Calu3 (cell line): ENCODE measurements around the gene ZNF467. TPM values are rescaled to one million over a fixed set of nuclear protein-coding genes. Genes with fewer than 3 reads are reported as not detected.

Experiments
- BruUV-seq: library from RNA; stranded (reverse); fragments of 400-500 nt; replicated peaks from 2 replicates; lab custom pipeline; 2021; lab: Mats Ljungman, UMichigan
- CTCF ChIA-PET: fragments of 300-600 bp; sonication (Branson Sonifier 250); formaldehyde crosslinking; loops from one replicate; lab custom pipeline; 2022; ENCODE audit warnings: antibody characterized with exemption; lab: Charles Lee
- DNase-seq: peaks from one replicate; pipeline ENCODE4 v3.0.0; 2022
- H3K27ac Mint-ChIP-seq: one replicate; pipeline ENCODE4 v1.8.0; 2022; ENCODE audit warnings: mixed read lengths; ENCODE audit not compliant: unreplicated experiment
- H3K27me3 Mint-ChIP-seq: one replicate; pipeline ENCODE4 v1.8.0; 2022; ENCODE audit warnings: mixed read lengths; ENCODE audit not compliant: unreplicated experiment
- H3K36me3 Mint-ChIP-seq: one replicate; pipeline ENCODE4 v1.8.0; 2022; ENCODE audit warnings: mild to moderate bottlenecking, moderate library complexity, mixed read lengths; ENCODE audit not compliant: insufficient read depth, unreplicated experiment
- H3K4me1 Mint-ChIP-seq: one replicate; pipeline ENCODE4 v1.8.0; 2022; ENCODE audit warnings: mild to moderate bottlenecking, low read depth, mixed read lengths; ENCODE audit not compliant: unreplicated experiment
- H3K4me3 Mint-ChIP-seq: one replicate; pipeline ENCODE4 v1.8.0; 2022; ENCODE audit warnings: mild to moderate bottlenecking, low read depth, moderate library complexity, mixed read lengths; ENCODE audit not compliant: unreplicated experiment
- H3K9me3 Mint-ChIP-seq: one replicate; pipeline ENCODE4 v1.8.0; 2022; ENCODE audit warnings: low read depth, mixed read lengths; ENCODE audit not compliant: unreplicated experiment
- CTCF ChIP-seq: fragments of 200-600 bp; IDR thresholded peaks from one replicate; pipeline ENCODE4 v1.8.0; 2022; ENCODE audit warnings: antibody characterized with exemption; ENCODE audit not compliant: unreplicated experiment
- intact Hi-C: fragments of 100-400 bp; cut with micrococcal nuclease; formaldehyde crosslinking; loops from one replicate; pipeline ENCODE4 v1.10.0; 2022; ENCODE audit not compliant: unreplicated experiment
- total RNA-seq: library from RNA; stranded (reverse); gene quantifications from 2 replicates; pipeline ENCODE4 v1.2.3, GENCODE V29; 2022

ZNF467 gene
- total RNA-seq, 1 experiment from 2014 or later: 0.54 TPM

DNA sequence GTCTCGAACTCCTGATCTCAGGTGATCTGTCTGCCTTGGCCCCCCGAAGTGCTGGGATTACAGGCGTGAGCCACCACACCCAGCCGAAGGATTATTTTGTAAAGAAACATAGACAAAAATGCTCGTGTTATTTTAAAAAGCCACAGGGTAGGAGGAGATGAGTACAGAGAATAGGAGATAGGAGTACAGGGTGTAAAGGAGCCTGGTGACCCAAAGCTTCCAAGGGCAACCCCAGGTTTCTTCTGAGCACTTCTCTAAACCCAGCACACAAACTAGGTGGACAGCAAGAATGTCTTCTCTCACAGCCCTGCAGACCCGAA, 54.7 kb downstream of the ZNF467 start:
- BruUV-seq: TSS peak; percentile 24
- TF ChIP-seq CTCF: no peak
- peaks cover 40% of the 10 kb centered on the region for H3K4me1 Mint-ChIP-seq
- no peak overlapping the region for H3K27ac Mint-ChIP-seq
- no peaks in the 10 kb centered on the region for H3K9me3 Mint-ChIP-seq
- no peaks in the 10 kb centered on the region for H3K27me3 Mint-ChIP-seq
- CTCF ChIA-PET: no interaction called here
- DNase-seq: no peak
- no peak overlapping the region for H3K4me3 Mint-ChIP-seq
- intact Hi-C loops: no loop called here
- peaks cover 22% of the 10 kb centered on the region for H3K36me3 Mint-ChIP-seq

GRCh38 chr7:149717481-149717880, 55.9 kb downstream of the ZNF467 start:
- H3K27me3 Mint-ChIP-seq: no peaks in the 10 kb centered on the region
- no peak for DNase-seq
- CTCF ChIA-PET: no interaction called here
- no peak overlapping the region for H3K27ac Mint-ChIP-seq
- no peaks in the 10 kb centered on the region for H3K9me3 Mint-ChIP-seq
- H3K4me1 Mint-ChIP-seq: peaks cover 40% of the 10 kb centered on the region
- TF ChIP-seq CTCF: no peak
- peaks cover 17% of the 10 kb centered on the region for H3K36me3 Mint-ChIP-seq
- no peak overlapping the region for H3K4me3 Mint-ChIP-seq
- intact Hi-C loops: no loop called here
- BruUV-seq: no TSS peak

GRCh38 chr7:149716932-149717307, 56.5 kb downstream of the ZNF467 start:
- no peak for DNase-seq
- CTCF ChIA-PET: interaction anchor here (0.6 to 2.7 kb wide), 3 partner anchors 21 to 54 kb away, joined by 3 to 13 read pairs (median 6); no protein-coding TSS in a partner anchor

DNA sequence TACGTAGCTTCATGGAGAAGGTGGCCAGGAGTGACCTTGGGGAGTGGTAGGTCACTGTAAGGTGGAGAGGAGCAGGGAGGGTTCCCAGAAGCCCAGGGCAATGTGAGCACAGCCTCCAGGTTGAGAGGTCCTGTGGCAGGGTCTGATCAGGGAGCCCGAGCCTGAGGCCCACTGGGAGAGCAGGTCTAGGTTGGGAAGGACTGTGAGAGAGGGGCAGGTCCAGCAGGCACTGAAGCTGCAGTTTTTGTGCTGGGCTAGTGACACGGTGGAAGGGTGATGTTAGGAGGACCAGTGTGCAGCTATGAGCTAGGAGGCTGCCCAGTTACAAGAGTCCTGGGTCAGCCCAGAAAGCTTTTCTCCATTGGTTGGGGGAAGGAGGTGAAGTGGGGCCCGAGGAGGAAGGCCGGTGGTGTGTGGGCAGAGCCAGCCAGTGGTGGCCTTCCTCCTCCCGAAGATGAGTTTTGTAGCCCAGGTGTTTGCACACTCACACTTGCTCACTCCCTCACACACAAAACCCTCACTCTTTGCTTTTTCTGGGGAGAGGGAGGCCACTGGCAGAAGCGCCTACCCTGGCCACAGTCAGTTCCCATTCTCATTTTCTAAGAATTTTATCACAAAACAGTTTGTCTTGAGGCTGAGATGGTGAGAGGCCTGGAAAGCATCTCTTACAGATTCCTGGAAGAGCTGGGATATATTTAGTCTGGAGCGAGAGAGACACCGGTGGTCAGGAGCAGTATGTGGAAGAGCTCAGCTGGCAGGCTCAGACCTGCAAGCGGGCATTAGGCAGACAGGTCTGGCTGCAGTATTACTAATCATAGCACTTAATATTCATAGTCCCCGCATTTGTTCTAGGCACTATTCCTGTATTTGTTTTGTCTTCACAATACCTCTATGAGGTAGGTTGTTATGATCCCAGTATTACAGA, 57.1 kb downstream of the ZNF467 start:
- peaks cover 40% of the 10 kb centered on the region for H3K4me1 Mint-ChIP-seq
- no peak overlapping the region for H3K27ac Mint-ChIP-seq
- peaks cover 17% of the 10 kb centered on the region for H3K36me3 Mint-ChIP-seq
- no peaks in the 10 kb centered on the region for H3K27me3 Mint-ChIP-seq
- TSS peak; percentile 41 for BruUV-seq
- intact Hi-C loops: no loop called here
- TF ChIP-seq CTCF: no peak
- peak overlapping the region; percentile 83 for H3K4me3 Mint-ChIP-seq
- H3K9me3 Mint-ChIP-seq: peaks cover under 1% of the 10 kb centered on the region
- no peak for DNase-seq
- CTCF ChIA-PET: interaction anchor here (0.6 to 2.7 kb wide), 3 partner anchors 21 to 54 kb away, joined by 3 to 13 read pairs (median 6); no protein-coding TSS in a partner anchor

More at GRCh38 chr7:149716932-149717307, 56.5 kb downstream of the ZNF467 start:
- BruUV-seq: no TSS peak
- no peak for TF ChIP-seq CTCF
- no peaks in the 10 kb centered on the region for H3K9me3 Mint-ChIP-seq
- peaks cover 40% of the 10 kb centered on the region for H3K4me1 Mint-ChIP-seq
- H3K27me3 Mint-ChIP-seq: no peaks in the 10 kb centered on the region
- intact Hi-C loops: no loop called here
- no peak overlapping the region for H3K27ac Mint-ChIP-seq
- H3K36me3 Mint-ChIP-seq: peaks cover 17% of the 10 kb centered on the region
- no peak overlapping the region for H3K4me3 Mint-ChIP-seq
